ENCODE data around the gene AGAP2. TPM values are rescaled to one million over a fixed set of nuclear protein-coding genes. Genes with fewer than 3 reads are reported as not detected.
A peak's percentile ranks its signal among the peaks of the same experiment; 100 is the strongest.

Gene AGAP2
- polyA plus RNA-seq, 3 donors from 2014 or later = 1.4 to 10.5 (median 3.2) TPM

- Mint-ChIP-seq H3K4me1 (peaks cover 51 to 59% of the 10 kb centered on the region in 2 donors), H3K27me3 (ENCODE audit: low read depth in 3 of 3) (peaks cover 6 to 13% (median 10%) of the 10 kb centered on the region in 3 donors), H3K9me3 (no peaks in the 10 kb centered on the region), H3K4me3 (peak overlapping the region; percentile 80 to 92 (median 85)), H3K27ac (peak overlapping the region in 5 of 6 donors; percentile 69 to 87 (median 76)), H3K36me3 (peaks cover 0 to 4% (median 3%) of the 10 kb centered on the region in 3 donors)
- peak; percentile 47 to 56 (median 55) for DNase-seq
Observed at GRCh38 chr12:57755454-57756372, 17.2 kb upstream of the AGAP2 start.

DNA sequence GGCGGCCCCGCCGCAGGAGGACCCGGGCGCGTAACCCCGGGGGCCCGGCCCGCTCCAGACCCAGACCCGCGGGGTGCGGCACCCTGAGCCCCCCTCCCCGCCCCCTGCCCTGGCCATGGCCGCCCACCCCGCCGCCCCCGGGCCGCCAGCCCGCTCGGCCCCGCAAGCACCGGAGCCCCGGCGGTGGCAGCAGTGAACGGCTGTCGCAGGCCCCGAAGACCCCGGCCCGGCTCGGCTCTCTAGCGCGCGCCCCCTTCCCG lies 16.6 kb upstream of the AGAP2 start:
- Mint-ChIP-seq H3K27me3 (ENCODE audit: low read depth in 3 of 3) (peaks cover 6 to 13% (median 10%) of the 10 kb centered on the region in 3 donors), H3K27ac (no peak overlapping the region), H3K4me3 (peak overlapping the region in 3 of 5 donors; percentile 33 to 96 (median 35))

DNA sequence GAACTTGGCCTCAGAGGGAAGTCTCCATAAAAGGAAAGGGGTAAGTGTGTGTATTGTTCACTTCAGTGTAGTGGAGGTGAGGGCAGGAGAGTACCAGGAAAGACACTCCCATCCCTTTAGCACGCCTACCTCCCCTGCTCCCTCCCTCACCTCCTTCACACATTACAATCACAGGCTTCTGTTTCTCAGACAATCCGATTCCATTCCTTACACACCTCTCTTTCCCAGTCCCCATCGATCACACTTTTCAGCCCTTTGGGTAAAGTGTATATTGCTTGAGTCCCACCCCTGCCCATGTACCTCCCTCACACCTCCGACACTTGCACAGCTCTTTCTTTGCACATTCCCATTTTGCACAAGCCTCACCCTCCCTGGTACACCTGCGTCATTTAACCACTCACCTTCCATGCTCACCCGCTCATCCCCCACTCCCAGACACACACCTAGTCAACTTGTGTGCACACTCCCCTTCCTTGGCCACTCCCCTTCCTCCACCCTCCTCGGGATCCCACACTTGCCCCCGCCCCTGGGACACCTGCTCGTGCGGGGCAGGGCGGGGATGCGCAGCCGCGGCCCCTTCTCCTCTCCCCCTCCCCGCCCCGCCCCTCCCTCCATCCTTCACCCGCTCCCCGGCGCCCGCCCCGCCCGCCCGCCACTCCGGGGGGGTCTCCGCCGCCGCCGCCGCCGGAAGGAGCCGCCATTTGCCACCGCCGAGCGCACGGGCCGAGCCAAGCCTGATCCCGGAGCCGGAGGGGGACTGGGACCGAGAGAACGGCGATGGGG lies 16.1 kb upstream of the AGAP2 start, which contains the start of gene MARCHF9:
TSS of gene MARCHF9 (plus strand) at position 693 of the 783 bp plus-strand sequence. CDS start 426 bp downstream, outside the sequence.
- Mint-ChIP-seq H3K4me1 (peaks cover 53 to 65% of the 10 kb centered on the region in 2 donors), H3K9me3 (no peaks in the 10 kb centered on the region), H3K27ac (peak within 1 kb of the TSS; percentile 89 to 99 (median 96)), H3K36me3 (peaks cover 0 to 3% (median 3%) of the 10 kb centered on the region in 3 donors), H3K27me3 (ENCODE audit: low read depth in 3 of 3) (peaks cover 6 to 13% (median 9%) of the 10 kb centered on the region in 3 donors), H3K4me3 (peak within 1 kb of the TSS; percentile 89 to 96 (median 94))
- DNase-seq = peak; percentile 57 to 62 (median 59)

More for the DNA sequence above, 16.6 kb upstream of the AGAP2 start:
- H3K36me3 Mint-ChIP-seq = peaks cover 0 to 3% (median 3%) of the 10 kb centered on the region in 3 donors
- peaks cover 53 to 65% of the 10 kb centered on the region in 2 donors for H3K4me1 Mint-ChIP-seq
- DNase-seq = no peak
- no peaks in the 10 kb centered on the region for H3K9me3 Mint-ChIP-seq

DNA sequence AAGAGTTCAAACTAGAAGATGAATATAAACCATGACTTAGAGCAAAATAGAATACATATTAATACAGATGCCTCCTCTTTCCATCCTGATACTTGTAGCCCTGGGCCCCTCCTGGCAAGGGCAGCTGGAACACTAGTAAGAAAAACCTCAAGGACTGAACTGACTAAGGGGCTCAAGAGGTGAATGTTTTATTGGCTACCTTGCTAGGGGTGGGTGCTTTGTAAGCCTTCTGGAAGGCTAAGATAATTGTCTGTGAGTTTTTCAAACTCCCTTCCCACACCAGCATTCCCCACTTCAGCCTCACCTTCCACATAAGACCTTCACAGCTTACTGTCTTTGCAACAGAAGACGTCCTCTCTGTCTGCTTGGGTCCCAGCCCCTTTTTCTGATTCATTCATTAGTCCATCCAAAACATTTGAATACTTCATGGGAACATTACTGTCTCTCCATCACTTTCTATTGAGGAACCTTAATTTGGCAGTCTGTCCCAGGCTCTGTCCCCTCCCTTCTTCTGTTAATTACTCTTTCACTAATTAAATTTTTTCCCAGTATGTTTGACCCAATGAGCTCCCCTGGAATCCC lies 15.3 kb upstream of the AGAP2 start:
- H3K36me3 Mint-ChIP-seq = peaks cover 0 to 9% (median 0%) of the 10 kb centered on the region in 3 donors
- peaks cover 6 to 13% (median 9%) of the 10 kb centered on the region in 3 donors for H3K27me3 Mint-ChIP-seq (ENCODE audit: low read depth in 3 of 3)
- no peaks in the 10 kb centered on the region for H3K9me3 Mint-ChIP-seq
- DNase-seq = no peak
- peaks cover 53 to 60% of the 10 kb centered on the region in 2 donors for H3K4me1 Mint-ChIP-seq
- peak overlapping the region; percentile 89 to 99 (median 96) for H3K27ac Mint-ChIP-seq
- peak overlapping the region; percentile 91 to 96 (median 95) for H3K4me3 Mint-ChIP-seq

DNA sequence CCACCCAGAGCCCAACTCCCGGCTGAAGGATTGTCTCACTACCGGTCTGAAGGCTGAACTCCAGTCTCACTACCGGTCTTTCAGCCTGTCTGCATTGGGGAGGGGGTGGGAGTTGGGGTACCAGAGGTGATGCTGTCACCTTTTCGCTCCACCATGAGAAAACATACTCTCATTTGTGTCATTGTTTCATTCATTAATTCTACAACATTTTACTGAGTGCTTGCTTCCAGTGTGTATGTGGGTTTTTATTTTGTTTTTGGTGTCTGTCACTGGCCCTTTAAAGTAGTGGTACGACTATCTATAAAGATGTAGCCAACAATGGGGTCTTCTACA lies 14.1 kb upstream of the AGAP2 start:
- Mint-ChIP-seq H3K36me3 (peaks cover 0 to 12% (median 4%) of the 10 kb centered on the region in 3 donors), H3K27me3 (ENCODE audit: low read depth in 3 of 3) (peaks cover 6 to 13% (median 11%) of the 10 kb centered on the region in 3 donors), H3K27ac (peak overlapping the region; percentile 89 to 99 (median 96)), H3K9me3 (no peaks in the 10 kb centered on the region), H3K4me3 (peak overlapping the region; percentile 87 to 95 (median 87)), H3K4me1 (peaks cover 53 to 60% of the 10 kb centered on the region in 2 donors)
- DNase-seq = no peak

DNA sequence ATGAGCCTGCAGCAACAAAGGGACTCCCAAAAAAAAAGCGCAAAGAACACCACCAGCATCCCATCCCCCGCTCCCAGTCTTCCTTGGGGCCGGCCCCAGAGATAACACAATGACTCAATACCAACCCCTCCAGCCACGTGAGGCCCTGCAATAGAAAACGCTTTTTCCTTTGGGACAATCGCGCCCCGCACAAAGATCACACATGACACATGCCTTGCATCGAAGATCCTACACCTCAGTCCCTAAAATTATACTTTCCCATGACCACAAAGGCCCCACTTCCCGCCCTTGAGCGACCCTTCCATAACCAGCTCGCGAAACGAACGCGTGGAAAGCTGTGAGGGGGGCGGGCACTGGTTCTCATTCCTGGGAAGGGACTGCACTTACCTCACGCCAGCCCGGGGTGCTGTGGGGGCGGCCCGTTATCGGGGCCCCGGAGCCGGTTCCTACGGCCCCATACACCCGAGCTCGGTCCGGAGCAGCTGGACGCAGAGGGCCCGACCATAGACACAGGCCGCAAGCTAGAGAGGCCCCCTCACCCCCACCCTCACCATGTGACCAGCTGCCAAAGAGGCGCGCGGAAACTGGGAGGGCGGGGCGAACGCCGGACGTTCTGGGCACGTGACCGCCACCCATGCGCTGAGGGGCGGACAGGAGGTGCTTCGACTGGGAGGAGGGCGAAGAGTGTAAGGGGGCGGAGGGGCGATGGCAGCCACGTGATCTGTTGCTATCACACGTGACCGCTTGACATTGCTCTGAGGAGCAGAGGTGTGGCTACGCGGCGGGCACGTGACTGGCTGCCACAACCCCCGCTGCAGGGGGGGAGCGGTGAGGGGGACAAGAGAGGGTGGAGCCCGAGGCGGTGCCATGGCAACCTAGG lies 13.5 kb upstream of the AGAP2 start, which contains the start of gene CDK4:
TSS of gene CDK4 (minus strand) at position 523 of the 880 bp plus-strand sequence. CDS start 593 bp downstream, outside the sequence.
- peak within 1 kb of the TSS; percentile 89 to 99 (median 96) for H3K27ac Mint-ChIP-seq
- peak; percentile 98 to 99 (median 98) for DNase-seq
- H3K4me1 Mint-ChIP-seq = peaks cover 51 to 64% of the 10 kb centered on the region in 2 donors
- H3K9me3 Mint-ChIP-seq = no peaks in the 10 kb centered on the region
- peaks cover 6 to 13% (median 11%) of the 10 kb centered on the region in 3 donors for H3K27me3 Mint-ChIP-seq (ENCODE audit: low read depth in 3 of 3)
- H3K36me3 Mint-ChIP-seq = peaks cover 4 to 15% (median 4%) of the 10 kb centered on the region in 3 donors
- peak within 1 kb of the TSS; percentile 87 to 95 (median 87) for H3K4me3 Mint-ChIP-seq

DNA sequence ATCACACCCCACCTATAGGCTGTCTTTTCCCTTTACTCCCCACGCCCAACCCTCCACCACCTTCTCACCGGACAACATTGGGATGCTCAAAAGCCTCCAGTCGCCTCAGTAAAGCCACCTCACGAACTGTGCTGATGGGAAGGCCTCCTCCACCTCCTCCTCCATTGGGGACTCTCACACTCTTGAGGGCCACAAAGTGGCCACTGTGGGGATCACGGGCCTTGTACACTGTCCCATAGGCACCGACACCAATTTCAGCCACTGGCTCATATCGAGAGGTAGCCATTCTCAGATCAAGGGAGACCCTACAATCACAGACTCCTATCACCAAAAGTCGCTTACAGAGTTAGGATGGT lies 12.9 kb upstream of the AGAP2 start:
- no peaks in the 10 kb centered on the region for H3K9me3 Mint-ChIP-seq
- DNase-seq = no peak
- peak overlapping the region; percentile 89 to 99 (median 96) for H3K27ac Mint-ChIP-seq
- H3K4me1 Mint-ChIP-seq = peaks cover 48 to 64% of the 10 kb centered on the region in 2 donors
- H3K27me3 Mint-ChIP-seq (ENCODE audit: low read depth in 3 of 3) = peaks cover 6 to 11% (median 9%) of the 10 kb centered on the region in 3 donors
- peaks cover 4 to 15% (median 4%) of the 10 kb centered on the region in 3 donors for H3K36me3 Mint-ChIP-seq
- H3K4me3 Mint-ChIP-seq = peak overlapping the region; percentile 87 to 95 (median 87)

- DNase-seq = no peak
- no peaks in the 10 kb centered on the region for H3K9me3 Mint-ChIP-seq
- H3K27ac Mint-ChIP-seq = peak overlapping the region; percentile 89 to 99 (median 96)
- H3K27me3 Mint-ChIP-seq (ENCODE audit: low read depth in 3 of 3) = peaks cover 6 to 11% (median 9%) of the 10 kb centered on the region in 3 donors
- H3K36me3 Mint-ChIP-seq = peaks cover 4 to 15% (median 4%) of the 10 kb centered on the region in 3 donors
- H3K4me1 Mint-ChIP-seq = peaks cover 50 to 65% of the 10 kb centered on the region in 2 donors
- H3K4me3 Mint-ChIP-seq = peak overlapping the region; percentile 87 to 95 (median 87)
Observed at GRCh38 chr12:57750561-57751431, 12.3 kb upstream of the AGAP2 start.

DNA sequence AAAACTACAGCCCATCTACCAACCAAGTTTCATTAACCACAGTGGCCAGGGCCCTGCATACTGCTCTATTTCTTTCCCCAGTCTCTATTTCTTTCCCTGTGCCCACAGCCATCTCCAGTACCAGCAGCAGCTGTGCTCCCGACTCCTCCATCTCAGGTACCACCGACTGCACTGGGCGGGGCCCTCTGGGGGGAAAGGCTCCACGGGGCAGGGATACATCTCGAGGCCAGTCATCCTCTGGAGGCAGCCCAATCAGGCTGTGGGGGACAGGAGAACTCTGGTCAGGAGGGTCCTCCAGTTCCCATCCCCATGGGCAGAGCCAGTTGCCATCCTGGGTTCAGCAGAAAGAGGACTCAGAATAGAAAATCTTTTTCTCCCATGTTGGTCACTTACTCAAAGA lies 10.5 kb upstream of the AGAP2 start:
- H3K27ac Mint-ChIP-seq = peak overlapping the region in 3 of 6 donors; percentile 29 to 40 (median 35)
- H3K4me3 Mint-ChIP-seq = no peak overlapping the region
- peaks cover 4 to 15% (median 4%) of the 10 kb centered on the region in 3 donors for H3K36me3 Mint-ChIP-seq
- peaks cover 59 to 74% of the 10 kb centered on the region in 2 donors for H3K4me1 Mint-ChIP-seq
- H3K27me3 Mint-ChIP-seq (ENCODE audit: low read depth in 3 of 3) = peaks cover 6 to 23% (median 21%) of the 10 kb centered on the region in 3 donors
- H3K9me3 Mint-ChIP-seq = no peaks in the 10 kb centered on the region
- no peak for DNase-seq

GRCh38 chr12:57746025-57746424 lies 7.5 kb upstream of the AGAP2 start:
- Mint-ChIP-seq H3K27me3 (ENCODE audit: low read depth in 3 of 3) (peaks cover 4 to 24% (median 23%) of the 10 kb centered on the region in 3 donors), H3K9me3 (no peaks in the 10 kb centered on the region), H3K4me1 (peaks cover 51 to 67% of the 10 kb centered on the region in 2 donors), H3K4me3 (peak overlapping the region; percentile 88 to 98 (median 90)), H3K27ac (peak overlapping the region; percentile 94 to 99 (median 98)), H3K36me3 (peaks cover 4 to 15% (median 4%) of the 10 kb centered on the region in 3 donors)
- no peak for DNase-seq

DNA sequence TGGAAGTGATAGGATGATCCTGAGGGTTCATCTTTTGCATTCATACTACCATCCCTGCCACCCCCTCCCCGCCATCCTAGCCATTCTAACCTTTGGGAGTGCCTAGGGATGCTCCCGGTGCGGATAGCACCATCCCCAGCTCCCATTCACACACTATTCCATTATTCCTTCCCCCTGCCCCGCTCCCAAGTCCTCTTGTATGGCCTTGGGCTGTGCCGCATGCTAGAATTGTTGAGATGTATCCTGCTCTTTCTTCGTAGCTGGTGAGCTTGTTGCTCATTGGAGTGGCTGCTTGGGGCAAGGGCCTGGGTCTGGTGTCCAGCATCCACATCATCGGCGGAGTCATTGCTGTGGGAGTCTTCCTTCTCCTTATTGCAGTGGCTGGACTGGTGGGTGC lies 6.9 kb upstream of the AGAP2 start:
- DNase-seq = no peak
- H3K36me3 Mint-ChIP-seq = peaks cover 4 to 15% (median 4%) of the 10 kb centered on the region in 3 donors
- H3K4me1 Mint-ChIP-seq = peaks cover 55 to 67% of the 10 kb centered on the region in 2 donors
- peak overlapping the region; percentile 94 to 99 (median 98) for H3K27ac Mint-ChIP-seq
- H3K27me3 Mint-ChIP-seq (ENCODE audit: low read depth in 3 of 3) = peaks cover 8 to 29% (median 27%) of the 10 kb centered on the region in 3 donors
- peak overlapping the region; percentile 88 to 98 (median 90) for H3K4me3 Mint-ChIP-seq
- no peaks in the 10 kb centered on the region for H3K9me3 Mint-ChIP-seq
